ENCODE data around the gene NRAP.

NRAP gene

DNA sequence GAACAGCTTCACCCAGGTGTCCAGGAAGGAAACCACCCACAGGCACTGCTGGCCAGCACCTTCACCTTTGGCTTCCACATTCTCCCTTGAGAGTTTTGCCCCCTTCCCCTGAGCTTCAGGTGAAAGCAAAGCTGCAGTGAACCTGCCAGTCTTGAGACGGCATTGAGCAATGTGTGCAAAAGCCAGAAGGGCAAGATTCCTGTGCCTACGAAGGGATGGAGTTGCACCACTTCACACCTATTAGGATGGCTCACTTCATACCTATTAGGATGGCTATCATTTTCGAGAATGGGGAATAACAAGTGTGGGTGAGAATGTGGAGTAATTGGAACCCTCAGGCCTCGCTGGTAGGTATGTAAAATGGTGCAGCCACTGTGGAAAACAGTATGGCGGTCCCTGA lies 103.8 kb downstream of the NRAP start:
- DNase-seq (ENCODE audit: low read depth), result no peak

- no peak for DNase-seq (ENCODE audit: low read depth)
Observed at GRCh38 chr10:113557903-113558321, 105.9 kb downstream of the NRAP start.

DNA sequence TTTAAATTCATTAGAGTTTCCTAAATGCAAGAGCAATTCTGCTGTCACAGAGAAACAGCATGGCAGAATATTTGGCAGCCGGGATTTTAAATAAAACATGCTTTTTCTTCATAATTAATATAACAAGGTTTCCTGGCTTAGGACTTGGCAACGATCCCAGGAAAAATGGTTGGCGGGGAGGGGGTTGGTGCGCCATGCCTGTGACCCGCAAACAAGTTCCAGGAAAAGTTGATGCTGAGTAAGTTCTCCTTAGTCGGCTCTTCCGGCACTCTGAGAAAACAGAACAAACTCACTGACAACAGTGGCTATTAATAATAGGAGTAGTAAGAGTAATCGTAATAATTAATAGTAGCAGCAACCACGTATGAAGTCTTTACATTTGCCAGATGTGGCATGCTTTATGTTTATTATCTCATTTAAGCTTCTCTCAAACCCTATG lies 106.4 kb downstream of the NRAP start:
- no peak for DNase-seq (ENCODE audit: low read depth)

DNA sequence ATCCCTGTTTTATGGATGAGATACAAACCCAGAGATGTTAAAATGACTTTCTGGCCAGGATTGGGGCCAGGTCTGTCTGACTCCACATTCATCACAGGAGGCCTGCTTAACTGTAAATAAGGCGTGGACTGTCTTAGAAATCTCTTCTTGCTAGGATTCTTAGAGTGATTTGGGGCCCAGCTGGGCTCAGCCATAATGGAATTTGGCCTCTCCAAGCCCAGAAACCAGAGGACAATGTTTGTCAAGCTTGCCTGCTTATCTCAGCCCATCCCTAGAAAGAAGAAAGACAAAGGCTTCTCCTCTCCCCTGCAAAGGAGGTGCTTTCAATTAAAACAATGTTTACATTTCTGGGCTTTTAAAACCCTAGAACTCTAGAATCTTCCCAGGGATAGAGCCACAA lies 108.1 kb downstream of the NRAP start:
- no peak for DNase-seq (ENCODE audit: low read depth)

- DNase-seq (ENCODE audit: low read depth), result no peak
Observed at GRCh38 chr10:113555245-113555644, 108.6 kb downstream of the NRAP start.

GRCh38 chr10:113554214-113554613 lies 109.6 kb downstream of the NRAP start:
- DNase-seq (ENCODE audit: low read depth), result no peak

- no peak for DNase-seq (ENCODE audit: low read depth)
Observed at GRCh38 chr10:113553149-113553548, 110.7 kb downstream of the NRAP start.

GRCh38 chr10:113552701-113553100 lies 111.1 kb downstream of the NRAP start, which contains the start of gene HABP2:
HABP2 (plus strand) TSS chr10:113553053; CDS start chr10:113553122, 69 bp downstream.
- no peak for DNase-seq (ENCODE audit: low read depth)

DNA sequence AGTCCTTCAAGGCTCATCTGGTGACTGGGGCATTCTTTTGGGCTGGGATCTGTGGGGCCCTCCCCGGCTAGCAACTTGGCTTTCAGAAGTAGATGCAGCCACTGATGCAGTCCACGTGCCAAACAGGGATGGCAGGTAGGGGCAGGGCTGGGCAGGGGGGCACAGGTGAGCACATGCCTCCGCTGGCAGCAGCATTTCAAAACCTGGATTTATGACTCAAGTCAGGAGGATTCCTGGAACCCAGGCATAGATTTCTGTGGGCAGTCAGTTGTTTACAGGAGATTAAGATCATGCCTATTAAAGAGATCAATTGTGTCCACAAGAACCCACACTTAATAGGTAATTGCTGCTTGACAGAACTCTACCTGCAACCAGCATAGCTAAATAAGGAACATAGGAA lies 111.8 kb downstream of the NRAP start:
- DNase-seq (ENCODE audit: low read depth), result no peak

- DNase-seq (ENCODE audit: low read depth), result no peak
Observed at GRCh38 chr10:113550365-113550764, 113.5 kb downstream of the NRAP start.

GRCh38 chr10:113549856-113550255 lies 114.0 kb downstream of the NRAP start:
- DNase-seq (ENCODE audit: low read depth), result no peak

DNA sequence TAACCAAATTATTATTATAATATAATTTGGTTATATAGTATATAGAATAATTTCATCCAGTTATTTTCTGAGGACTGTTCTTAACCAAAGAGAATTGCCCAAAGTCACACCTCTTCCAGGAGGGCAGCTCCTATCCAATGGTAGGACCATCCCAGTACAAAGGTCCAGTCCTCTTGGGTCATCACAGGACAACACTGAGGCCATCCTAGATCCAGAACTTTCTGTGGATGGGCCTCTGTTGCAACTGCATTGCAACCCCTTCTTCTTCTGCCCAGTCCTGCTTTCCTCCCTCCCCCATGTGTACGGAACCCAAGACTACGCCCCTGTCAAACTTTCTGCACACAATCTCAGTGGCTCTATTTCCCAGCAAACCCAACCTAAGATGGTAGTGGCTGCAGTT lies 116.4 kb downstream of the NRAP start:
- no peak for DNase-seq (ENCODE audit: low read depth)

GRCh38 chr10:113544392-113544791 lies 119.4 kb downstream of the NRAP start:
- DNase-seq (ENCODE audit: low read depth), result no peak

DNA sequence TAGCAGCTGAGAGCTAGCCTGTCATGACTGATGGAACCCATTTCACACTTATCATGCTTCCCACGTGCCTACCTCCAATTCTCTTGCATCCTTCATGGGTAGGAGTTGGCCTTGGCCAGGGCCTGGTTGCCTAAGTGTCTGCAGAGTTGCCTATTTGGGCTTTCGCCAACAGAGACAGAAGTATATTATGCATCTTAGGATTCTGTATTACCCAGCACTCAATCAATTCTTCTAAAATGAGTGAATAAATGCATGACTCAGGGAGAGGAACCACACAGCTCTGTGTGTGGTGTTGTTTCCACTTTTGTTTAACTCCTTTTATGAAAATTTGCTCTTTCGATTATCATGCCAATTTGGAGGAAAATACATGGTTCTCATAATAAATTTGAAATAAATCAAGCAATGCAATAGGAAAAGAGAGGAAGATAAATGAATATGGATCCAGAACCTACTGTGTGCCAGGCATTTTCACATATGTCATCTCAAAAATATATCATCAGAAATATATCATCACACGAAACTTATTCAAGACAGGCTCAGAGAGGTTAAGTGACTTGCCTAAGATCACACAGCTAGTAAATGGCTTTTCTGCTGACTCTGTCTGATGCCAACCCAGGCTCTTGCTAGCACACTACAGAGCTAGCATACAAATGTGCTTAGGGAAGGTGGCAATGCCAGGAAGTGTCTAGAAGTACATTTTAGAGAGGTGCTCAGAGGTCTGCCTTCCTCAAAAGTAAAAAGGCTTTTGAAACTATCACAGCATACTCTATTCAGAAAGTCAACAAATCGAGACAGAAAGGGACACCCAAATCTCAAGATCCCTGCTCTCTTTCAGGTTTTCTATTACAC lies 120.5 kb downstream of the NRAP start:
- no peak for DNase-seq (ENCODE audit: low read depth)

DNA sequence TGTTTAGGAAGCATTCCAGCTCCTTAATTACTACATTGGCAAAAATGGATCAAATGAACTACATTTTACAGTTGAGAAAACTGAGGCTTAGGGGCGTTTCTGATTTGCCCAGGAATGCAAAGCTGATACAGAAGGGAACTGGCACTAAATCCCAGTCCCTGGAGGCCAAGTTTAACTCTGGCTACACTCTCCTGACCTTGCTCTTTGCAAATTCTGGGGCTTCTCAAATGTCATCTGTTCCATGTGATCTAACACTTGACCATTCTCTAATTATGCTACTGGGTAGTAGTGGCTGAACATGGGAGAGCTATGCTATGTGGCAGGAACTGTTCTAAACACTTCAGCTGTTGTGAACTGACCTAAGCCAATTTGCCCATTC lies 122.3 kb downstream of the NRAP start:
- DNase-seq (ENCODE audit: low read depth), result no peak

GRCh38 chr10:113540845-113541548 lies 122.8 kb downstream of the NRAP start:
- DNase-seq (ENCODE audit: low read depth), result no peak

GRCh38 chr10:113539789-113540188 lies 124.1 kb downstream of the NRAP start:
- DNase-seq (ENCODE audit: low read depth), result no peak

All from stimulated activated CD4-positive, alpha-beta T cell treated with anti-CD3 and anti-CD28 coated beads, Interleukin-2, amount 100 ng/mL, for 4 hours (primary cell).